Measurements from ENCODE around the gene CALR.
"Not testable (repeated sequence)": the region's sequence is repeated elsewhere in the genome, so short reads cannot be mapped to it uniquely, and the experiment has no call there.

CALR gene

DNA sequence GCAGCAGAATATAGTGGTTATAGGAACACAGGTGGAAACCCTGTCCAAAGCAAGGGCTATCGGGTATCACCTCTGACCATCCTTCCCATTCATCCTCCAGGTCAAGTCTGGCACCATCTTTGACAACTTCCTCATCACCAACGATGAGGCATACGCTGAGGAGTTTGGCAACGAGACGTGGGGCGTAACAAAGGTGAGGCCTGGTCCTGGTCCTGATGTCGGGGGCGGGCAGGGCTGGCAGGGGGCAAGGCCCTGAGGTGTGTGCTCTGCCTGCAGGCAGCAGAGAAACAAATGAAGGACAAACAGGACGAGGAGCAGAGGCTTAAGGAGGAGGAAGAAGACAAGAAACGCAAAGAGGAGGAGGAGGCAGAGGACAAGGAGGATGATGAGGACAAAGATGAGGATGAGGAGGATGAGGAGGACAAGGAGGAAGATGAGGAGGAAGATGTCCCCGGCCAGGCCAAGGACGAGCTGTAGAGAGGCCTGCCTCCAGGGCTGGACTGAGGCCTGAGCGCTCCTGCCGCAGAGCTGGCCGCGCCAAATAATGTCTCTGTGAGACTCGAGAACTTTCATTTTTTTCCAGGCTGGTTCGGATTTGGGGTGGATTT lies 5.1 kb downstream of the CALR start:
- Histone ChIP-seq H3K9ac (ENCODE audit: low read depth, low read length) (no peak overlapping the region), H3K4me1 (ENCODE audit: insufficient read depth, low read length) (peaks cover 4% of the 10 kb centered on the region; the same call in 1 of the 2 replicates), H3K36me3 (ENCODE audit: insufficient read depth, low read length) (peaks cover 40% of the 10 kb centered on the region), H3K9me3 (ENCODE audit: control insufficient read depth, insufficient read depth, low read length) (no peaks in the 10 kb centered on the region)

GRCh38 chr19:12944104-12944674 lies 5.8 kb downstream of the CALR start:
- no peaks in the 10 kb centered on the region for H3K9me3 ChIP-seq (ENCODE audit: control insufficient read depth, insufficient read depth, low read length)
- H3K9ac ChIP-seq (ENCODE audit: low read depth, low read length) = no peak overlapping the region
- H3K4me1 ChIP-seq (ENCODE audit: insufficient read depth, low read length) = peaks cover 4% of the 10 kb centered on the region; the same call in 1 of the 2 replicates
- H3K36me3 ChIP-seq (ENCODE audit: insufficient read depth, low read length) = peaks cover 40% of the 10 kb centered on the region

DNA sequence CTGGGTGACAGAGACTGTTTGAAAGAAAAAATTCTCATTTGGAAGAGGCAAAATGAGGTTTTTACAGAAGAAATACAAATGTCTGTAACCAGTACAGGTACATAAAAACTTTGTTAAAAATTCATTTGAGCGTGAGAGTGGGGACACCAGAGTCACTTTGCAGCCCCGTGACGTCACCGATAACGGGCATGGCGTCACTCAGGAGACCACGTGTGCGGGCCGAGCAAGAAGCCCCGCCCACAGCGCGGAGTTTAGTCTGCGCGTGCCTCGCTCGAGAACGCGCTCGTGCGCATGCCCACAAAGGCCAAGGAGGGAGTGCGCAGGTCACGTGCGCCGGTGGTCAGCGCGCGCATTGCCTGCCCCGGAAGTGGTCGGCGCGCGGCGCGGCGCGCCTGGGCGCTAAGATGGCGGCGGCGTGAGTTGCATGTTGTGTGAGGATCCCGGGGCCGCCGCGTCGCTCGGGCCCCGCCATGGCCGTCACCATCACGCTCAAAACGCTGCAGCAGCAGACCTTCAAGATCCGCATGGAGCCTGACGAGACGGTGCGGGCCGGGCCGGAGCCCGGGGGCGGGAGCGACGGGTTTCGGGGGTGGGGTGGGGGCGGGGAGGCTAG lies 7.2 kb downstream of the CALR start, which contains the start of gene RAD23A:
Gene RAD23A (plus strand): TSS at position 384 of the 613 bp plus-strand sequence. CDS start 87 bp downstream, at position 471.
- H3K9me3 ChIP-seq (ENCODE audit: control insufficient read depth, insufficient read depth, low read length) = no peaks in the 10 kb centered on the region
- peak within 1 kb of the TSS; percentile 74 for H3K9ac ChIP-seq (ENCODE audit: low read depth, low read length)
- H3K36me3 ChIP-seq (ENCODE audit: insufficient read depth, low read length) = peaks cover 27% of the 10 kb centered on the region
- no peaks in the 10 kb centered on the region for H3K4me1 ChIP-seq (ENCODE audit: insufficient read depth, low read length)

DNA sequence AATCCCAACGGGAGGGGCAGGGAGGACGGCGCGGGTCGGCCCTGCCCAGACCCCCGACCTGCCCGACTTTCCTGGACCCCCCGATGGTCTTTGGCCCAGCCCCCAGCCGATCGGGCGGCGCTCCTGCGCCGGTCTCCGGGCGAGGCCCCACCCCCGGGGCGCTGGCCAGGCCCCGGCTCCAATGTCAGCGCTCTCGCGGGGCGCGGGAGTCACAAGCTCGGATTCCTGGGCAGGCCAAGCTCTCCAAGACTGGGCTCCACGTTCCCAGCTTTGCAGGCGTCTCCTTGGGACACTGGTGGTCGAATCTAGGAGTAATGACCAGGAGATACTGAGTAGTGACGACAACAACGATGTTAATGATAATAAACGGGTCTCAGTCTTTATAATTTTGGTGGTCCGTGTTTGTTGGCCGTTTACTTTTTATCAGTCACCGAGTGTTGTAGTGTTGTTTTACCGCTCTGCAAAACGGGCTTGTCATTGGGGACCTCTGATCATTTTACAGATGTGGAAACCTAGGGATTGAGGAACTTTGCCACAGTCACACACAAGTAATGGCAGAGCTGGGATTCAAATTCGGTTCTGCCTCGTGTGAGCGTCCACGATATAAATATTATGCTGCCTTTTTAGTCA lies 7.8 kb downstream of the CALR start:
- Histone ChIP-seq H3K4me1 (ENCODE audit: insufficient read depth, low read length) (no peaks in the 10 kb centered on the region), H3K9ac (ENCODE audit: low read depth, low read length) (peak overlapping the region; percentile 74), H3K36me3 (ENCODE audit: insufficient read depth, low read length) (peaks cover 21% of the 10 kb centered on the region), H3K9me3 (ENCODE audit: control insufficient read depth, insufficient read depth, low read length) (no peaks in the 10 kb centered on the region)

GRCh38 chr19:12946731-12947496 lies 8.5 kb downstream of the CALR start:
- peaks cover 17% of the 10 kb centered on the region for H3K36me3 ChIP-seq (ENCODE audit: insufficient read depth, low read length)
- H3K9me3 ChIP-seq (ENCODE audit: control insufficient read depth, insufficient read depth, low read length) = no peaks in the 10 kb centered on the region
- peak overlapping the region; percentile 74 for H3K9ac ChIP-seq (ENCODE audit: low read depth, low read length)
- no peaks in the 10 kb centered on the region for H3K4me1 ChIP-seq (ENCODE audit: insufficient read depth, low read length)

GRCh38 chr19:12947702-12948611 lies 9.5 kb downstream of the CALR start:
- H3K36me3 ChIP-seq (ENCODE audit: insufficient read depth, low read length) = peaks cover 9% of the 10 kb centered on the region; the same call in 1 of the 2 replicates
- no peaks in the 10 kb centered on the region for H3K9me3 ChIP-seq (ENCODE audit: control insufficient read depth, insufficient read depth, low read length)
- H3K9ac ChIP-seq (ENCODE audit: low read depth, low read length) = no peak overlapping the region
- H3K4me1 ChIP-seq (ENCODE audit: insufficient read depth, low read length) = no peaks in the 10 kb centered on the region

GRCh38 chr19:12948612-12949362 lies 10.4 kb downstream of the CALR start:
- Histone ChIP-seq H3K9me3 (ENCODE audit: control insufficient read depth, insufficient read depth, low read length) (no peaks in the 10 kb centered on the region), H3K36me3 (ENCODE audit: insufficient read depth, low read length) (peaks cover 7% of the 10 kb centered on the region; the same call in 1 of the 2 replicates), H3K4me1 (ENCODE audit: insufficient read depth, low read length) (no peaks in the 10 kb centered on the region), H3K9ac (ENCODE audit: low read depth, low read length) (no peak overlapping the region)

GRCh38 chr19:12949363-12950283 lies 11.2 kb downstream of the CALR start:
- Histone ChIP-seq H3K9me3 (ENCODE audit: control insufficient read depth, insufficient read depth, low read length) (no peaks in the 10 kb centered on the region), H3K9ac (ENCODE audit: low read depth, low read length) (no peak overlapping the region), H3K4me1 (ENCODE audit: insufficient read depth, low read length) (no peaks in the 10 kb centered on the region), H3K36me3 (ENCODE audit: insufficient read depth, low read length) (peaks cover 8% of the 10 kb centered on the region; the same call in 1 of the 2 replicates)

DNA sequence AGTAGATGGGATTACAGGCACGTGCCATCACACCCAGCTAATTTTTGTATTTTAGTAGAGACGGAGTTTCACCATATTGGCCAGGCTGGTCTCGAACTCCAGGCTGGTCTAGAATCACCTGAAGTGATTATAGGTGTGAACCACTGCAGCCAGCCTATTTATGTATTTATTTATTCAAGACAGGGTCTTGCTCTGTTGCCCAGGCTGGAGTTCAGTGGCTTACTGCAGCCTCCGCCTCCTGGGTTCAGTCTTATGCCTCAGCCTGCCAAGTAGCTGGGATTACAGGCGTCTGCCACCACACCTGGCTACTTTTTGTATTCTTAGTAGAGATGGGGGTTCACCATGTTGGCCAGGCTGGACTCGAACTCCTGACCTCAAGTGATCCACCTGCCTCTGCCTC lies 13.6 kb downstream of the CALR start:
- H3K9ac ChIP-seq (ENCODE audit: low read depth, low read length); H3K4me1 ChIP-seq (ENCODE audit: insufficient read depth, low read length); H3K36me3 ChIP-seq (ENCODE audit: insufficient read depth, low read length): not testable (repeated sequence)

GRCh38 chr19:12952488-12953137 lies 14.2 kb downstream of the CALR start:
- no peaks in the 10 kb centered on the region for H3K9me3 ChIP-seq (ENCODE audit: control insufficient read depth, insufficient read depth, low read length)
- peaks cover 6% of the 10 kb centered on the region; the same call in 1 of the 2 replicates for H3K36me3 ChIP-seq (ENCODE audit: insufficient read depth, low read length)
- H3K9ac ChIP-seq (ENCODE audit: low read depth, low read length) = no peak overlapping the region
- no peaks in the 10 kb centered on the region for H3K4me1 ChIP-seq (ENCODE audit: insufficient read depth, low read length)

More for the DNA sequence above, 13.6 kb downstream of the CALR start:
- not testable (repeated sequence) for H3K9me3 ChIP-seq (ENCODE audit: control insufficient read depth, insufficient read depth, low read length)

- peaks cover 2% of the 10 kb centered on the region; the same call in 1 of the 2 replicates for H3K36me3 ChIP-seq (ENCODE audit: insufficient read depth, low read length)
- H3K4me1 ChIP-seq (ENCODE audit: insufficient read depth, low read length) = no peaks in the 10 kb centered on the region
These were observed 14.9 kb downstream of the CALR start for GRCh38 chr19:12953138-12953798.

More at GRCh38 chr19:12953138-12953798, 14.9 kb downstream of the CALR start:
- Histone ChIP-seq H3K9ac (ENCODE audit: low read depth, low read length) (no peak overlapping the region), H3K9me3 (ENCODE audit: control insufficient read depth, insufficient read depth, low read length) (no peaks in the 10 kb centered on the region)
